LNCaP clone FGC (cell line): ENCODE results near the gene NKAIN2.
"Not testable (repeated sequence)": the region's sequence is repeated elsewhere in the genome, so short reads cannot be mapped to it uniquely, and the experiment has no call there.

Experiments
- DNase-seq: peaks from one replicate; pipeline ENCODE4 v3.0.0-alpha.2; 2011; ENCODE audit warnings: low read depth
- H3K4me3 ChIP-seq: 2 replicates; pipeline ENCODE4 v1.5.1; 2011; ENCODE audit warnings: mild to moderate bottlenecking, low read depth, low read length, control low read depth
- TF ChIP-seq, protein P1 (sequence below): IDR thresholded peaks from 2 replicates; pipeline ENCODE4 v1.5.1; 2012; ENCODE audit warnings: mild to moderate bottlenecking; ENCODE audit not compliant: control insufficient read depth, insufficient read depth; ENCODE audit errors: extremely low read depth

Gene NKAIN2

DNA sequence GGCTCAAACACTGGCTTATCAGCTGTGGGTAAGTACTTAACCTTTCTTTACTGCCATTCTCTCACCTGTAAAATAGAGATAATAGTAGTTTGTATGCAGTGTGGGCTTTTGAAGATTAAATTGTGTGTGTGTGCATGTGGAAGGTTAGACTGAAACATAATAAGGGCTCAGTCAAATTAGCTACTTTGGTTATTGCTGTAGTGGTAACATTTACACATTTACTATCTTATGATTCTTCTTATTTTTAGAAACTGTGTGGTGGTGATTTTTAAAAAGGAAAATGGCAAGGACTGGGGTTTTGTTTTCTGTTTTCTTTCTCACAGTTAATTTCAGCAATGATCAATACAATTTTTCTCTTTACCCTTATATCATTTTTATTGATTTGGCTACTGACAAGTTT, 206.9 kb downstream of the NKAIN2 start:
- no peak overlapping the region for H3K4me3 ChIP-seq
- no peak for DNase-seq
- TF ChIP-seq, protein P1, sequence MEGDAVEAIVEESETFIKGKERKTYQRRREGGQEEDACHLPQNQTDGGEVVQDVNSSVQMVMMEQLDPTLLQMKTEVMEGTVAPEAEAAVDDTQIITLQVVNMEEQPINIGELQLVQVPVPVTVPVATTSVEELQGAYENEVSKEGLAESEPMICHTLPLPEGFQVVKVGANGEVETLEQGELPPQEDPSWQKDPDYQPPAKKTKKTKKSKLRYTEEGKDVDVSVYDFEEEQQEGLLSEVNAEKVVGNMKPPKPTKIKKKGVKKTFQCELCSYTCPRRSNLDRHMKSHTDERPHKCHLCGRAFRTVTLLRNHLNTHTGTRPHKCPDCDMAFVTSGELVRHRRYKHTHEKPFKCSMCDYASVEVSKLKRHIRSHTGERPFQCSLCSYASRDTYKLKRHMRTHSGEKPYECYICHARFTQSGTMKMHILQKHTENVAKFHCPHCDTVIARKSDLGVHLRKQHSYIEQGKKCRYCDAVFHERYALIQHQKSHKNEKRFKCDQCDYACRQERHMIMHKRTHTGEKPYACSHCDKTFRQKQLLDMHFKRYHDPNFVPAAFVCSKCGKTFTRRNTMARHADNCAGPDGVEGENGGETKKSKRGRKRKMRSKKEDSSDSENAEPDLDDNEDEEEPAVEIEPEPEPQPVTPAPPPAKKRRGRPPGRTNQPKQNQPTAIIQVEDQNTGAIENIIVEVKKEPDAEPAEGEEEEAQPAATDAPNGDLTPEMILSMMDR: no peak

DNA sequence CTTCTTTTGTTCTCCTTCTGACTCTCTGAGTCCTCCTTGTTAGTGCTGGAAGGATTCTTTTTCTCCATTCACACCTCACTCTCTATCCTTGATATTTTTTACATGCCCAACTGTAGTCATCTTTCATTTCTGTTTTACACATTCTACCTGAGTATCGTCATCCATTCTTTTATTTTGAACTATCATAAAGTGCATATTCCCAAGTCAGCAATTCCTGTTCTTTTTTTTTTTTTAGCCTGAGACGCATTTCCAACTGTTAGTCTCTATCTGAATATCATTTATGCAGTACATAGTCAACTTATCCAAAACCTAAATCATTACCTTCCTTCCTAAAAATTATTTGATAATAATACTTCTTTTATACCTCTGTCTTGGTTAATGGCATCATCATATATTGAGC, 207.5 kb downstream of the NKAIN2 start:
- H3K4me3 ChIP-seq: no peak overlapping the region
- DNase-seq: no peak
- TF ChIP-seq, protein P1: no peak

DNA sequence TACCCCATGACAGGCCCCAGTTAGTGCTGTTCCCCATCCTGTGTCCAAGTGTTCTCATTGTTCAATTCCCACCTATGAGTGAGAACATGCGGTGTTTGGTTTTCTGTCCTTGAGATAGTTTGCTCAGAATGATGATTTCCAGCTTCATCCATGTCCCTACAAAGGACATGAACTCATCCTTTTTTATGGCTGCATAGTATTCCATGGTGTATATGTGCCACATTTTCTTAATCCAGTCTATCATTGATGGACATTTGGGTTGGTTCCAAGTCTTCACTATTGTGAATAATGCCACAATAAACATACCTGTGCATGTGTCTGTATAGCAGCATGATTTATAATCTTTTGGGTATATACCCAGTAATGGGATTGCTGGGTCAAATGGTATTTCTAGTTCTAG, 218.4 kb downstream of the NKAIN2 start:
- not testable (repeated sequence) for DNase-seq, H3K4me3 ChIP-seq

DNA sequence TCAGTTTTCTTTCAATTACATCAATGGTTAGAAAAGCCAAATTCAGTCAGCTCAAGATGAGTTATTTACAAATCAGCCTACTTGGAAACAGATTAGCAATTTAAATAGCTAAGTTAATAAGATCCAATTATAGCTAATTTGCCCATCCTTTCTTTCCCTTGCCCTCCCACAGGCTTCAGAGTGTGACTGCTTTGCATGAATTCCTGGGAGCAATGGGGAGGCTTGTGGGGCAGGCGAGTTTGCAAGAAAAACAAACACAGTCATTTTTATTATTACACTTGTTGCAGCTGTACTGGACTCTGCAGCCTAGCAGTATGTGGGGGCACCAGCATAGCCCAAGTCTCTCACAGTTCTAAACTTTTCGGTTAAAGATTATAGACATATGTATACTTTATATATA, 219.0 kb downstream of the NKAIN2 start:
- TF ChIP-seq, protein P1: no peak

DNA sequence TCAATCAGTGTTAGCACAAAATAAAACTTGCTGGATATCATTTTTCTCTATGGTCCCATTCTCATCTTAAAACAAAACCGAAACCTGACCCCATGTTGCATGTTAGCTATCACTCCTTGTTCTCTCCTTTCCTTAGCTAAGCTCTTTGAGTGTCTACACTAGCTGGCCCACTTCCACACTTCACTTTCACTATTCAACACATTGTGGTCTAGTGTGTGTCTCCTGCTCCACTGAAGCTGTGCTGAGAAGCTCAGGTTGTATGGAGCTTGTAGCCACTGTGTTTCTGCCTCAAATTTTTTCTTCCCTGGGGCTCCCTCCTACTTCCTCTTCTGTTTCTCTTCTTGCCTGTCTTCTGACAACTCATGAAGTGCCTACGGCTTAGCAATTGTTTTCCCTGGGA, 223.0 kb downstream of the NKAIN2 start:
- TF ChIP-seq, protein P1: no peak
- no peak overlapping the region for H3K4me3 ChIP-seq
- no peak for DNase-seq

More for the DNA sequence above, 219.0 kb downstream of the NKAIN2 start:
- H3K4me3 ChIP-seq: no peak overlapping the region
- DNase-seq: no peak

DNA sequence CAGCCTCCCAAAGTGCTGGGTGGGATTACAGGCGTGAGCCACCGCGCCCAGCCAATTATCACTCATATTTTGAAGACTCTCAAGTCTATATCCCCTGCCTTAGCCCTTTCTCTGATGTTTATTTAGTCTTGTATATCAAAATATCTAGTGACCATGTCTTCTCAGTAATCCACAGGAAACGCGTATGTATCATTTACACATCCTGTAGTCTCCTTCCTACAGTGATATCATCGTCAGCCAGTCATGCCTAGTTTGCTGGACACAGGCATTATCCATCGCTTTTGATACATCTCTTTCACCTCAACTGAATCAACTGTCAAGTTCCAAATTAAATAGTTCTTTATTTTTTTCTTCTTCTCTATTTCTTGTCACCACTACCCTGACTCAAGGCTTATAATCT, 223.7 kb downstream of the NKAIN2 start:
- no peak for DNase-seq
- TF ChIP-seq, protein P1: no peak
- H3K4me3 ChIP-seq: no peak overlapping the region

DNA sequence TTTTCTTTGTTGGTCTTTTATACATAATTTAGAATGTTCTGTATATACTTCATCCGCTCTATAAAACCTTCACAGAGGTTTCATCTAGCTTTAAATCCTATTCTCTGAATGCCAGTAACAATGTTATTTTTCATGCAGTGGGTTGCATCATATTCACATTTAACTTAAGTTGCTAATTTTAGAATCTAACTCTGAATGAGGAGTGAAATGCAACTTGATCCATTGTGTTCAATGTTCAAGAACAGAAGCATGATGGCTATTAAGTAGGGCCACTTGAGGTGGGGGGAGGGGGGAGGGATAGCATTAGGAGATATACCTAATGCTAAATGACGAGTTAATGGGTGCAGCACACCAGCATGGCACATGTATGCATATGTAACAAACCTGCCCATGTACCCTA, 224.5 kb downstream of the NKAIN2 start:
- TF ChIP-seq, protein P1: no peak
- no peak for DNase-seq
- no peak overlapping the region for H3K4me3 ChIP-seq
